HG03520 (cell line): Measurements from ENCODE around the gene ZRANB1.

ENCODE experiments used
- ATAC-seq: cut with Tn5 transposase; IDR thresholded peaks from one replicate; pipeline ENCODE4 v1.9.1; 2021; ENCODE audit warnings: mild to moderate bottlenecking, moderate library complexity; ENCODE audit not compliant: unreplicated experiment

Gene ZRANB1

GRCh38 chr10:125004571-125005311, 62.8 kb downstream of the ZRANB1 start:
- no peak for ATAC-seq

GRCh38 chr10:125005312-125006187, 63.6 kb downstream of the ZRANB1 start:
- no peak for ATAC-seq

GRCh38 chr10:125006188-125006680, 64.3 kb downstream of the ZRANB1 start:
- no peak for ATAC-seq

- no peak for ATAC-seq
Observed at GRCh38 chr10:125006921-125007426, 65.1 kb downstream of the ZRANB1 start.

- ATAC-seq: no peak
Observed at GRCh38 chr10:125007436-125007835, 65.5 kb downstream of the ZRANB1 start.

GRCh38 chr10:125008689-125009638, 67.0 kb downstream of the ZRANB1 start:
- ATAC-seq: no peak

- no peak for ATAC-seq
Observed at GRCh38 chr10:125009661-125010161, 67.8 kb downstream of the ZRANB1 start.

- no peak for ATAC-seq
Observed at GRCh38 chr10:125010362-125010761, 68.4 kb downstream of the ZRANB1 start.

- no peak for ATAC-seq
Observed at GRCh38 chr10:125011171-125011925, 69.4 kb downstream of the ZRANB1 start.

- no peak for ATAC-seq
Observed at GRCh38 chr10:125011926-125012705, 70.2 kb downstream of the ZRANB1 start.

- no peak for ATAC-seq
Observed at GRCh38 chr10:125012851-125013528, 71.1 kb downstream of the ZRANB1 start.

GRCh38 chr10:125013529-125013872, 71.6 kb downstream of the ZRANB1 start:
- ATAC-seq: no peak

- ATAC-seq: no peak
Observed at GRCh38 chr10:125014086-125014830, 72.3 kb downstream of the ZRANB1 start.

- ATAC-seq: no peak
Observed at GRCh38 chr10:125014836-125015355, 73.0 kb downstream of the ZRANB1 start.

GRCh38 chr10:125015356-125015944, 73.5 kb downstream of the ZRANB1 start:
- no peak for ATAC-seq

GRCh38 chr10:125016123-125016522, 74.2 kb downstream of the ZRANB1 start:
- ATAC-seq: no peak

GRCh38 chr10:125016611-125017202, 74.8 kb downstream of the ZRANB1 start:
- ATAC-seq: no peak
